Tibial nerve (tissue), 4 donors: ENCODE results near the gene TES.

Experiments
- EP300 ChIP-seq, 2 donors: sonication (generic); formaldehyde crosslinking; IDR thresholded peaks; one replicate each; pipeline ENCODE4 v1.6.1; 2017; ENCODE audit warnings: antibody characterized with exemption in 2 of 2, mild to moderate bottlenecking in 1 of 2
- POLR2A ChIP-seq, 2 donors: fragments of 450-650 bp; IDR thresholded peaks; one replicate each; pipeline ENCODE4 v1.6.1; 2017; ENCODE audit warnings: antibody characterized with exemption in 2 of 2, mild to moderate bottlenecking in 2 of 2, moderate library complexity in 2 of 2
- TF ChIP-seq, protein P1 (sequence below), 5 experiments: fragments of 200-600 bp in 3 of 5; fragments of 450-650 bp in 2 of 5; sonication (generic) in 3 of 5; IDR thresholded peaks; one replicate each; pipeline ENCODE4 v1.5.1; 2016 to 2019; ENCODE audit warnings: antibody characterized with exemption in 5 of 5, mild to moderate bottlenecking in 3 of 5, moderate library complexity in 2 of 5

DNA sequence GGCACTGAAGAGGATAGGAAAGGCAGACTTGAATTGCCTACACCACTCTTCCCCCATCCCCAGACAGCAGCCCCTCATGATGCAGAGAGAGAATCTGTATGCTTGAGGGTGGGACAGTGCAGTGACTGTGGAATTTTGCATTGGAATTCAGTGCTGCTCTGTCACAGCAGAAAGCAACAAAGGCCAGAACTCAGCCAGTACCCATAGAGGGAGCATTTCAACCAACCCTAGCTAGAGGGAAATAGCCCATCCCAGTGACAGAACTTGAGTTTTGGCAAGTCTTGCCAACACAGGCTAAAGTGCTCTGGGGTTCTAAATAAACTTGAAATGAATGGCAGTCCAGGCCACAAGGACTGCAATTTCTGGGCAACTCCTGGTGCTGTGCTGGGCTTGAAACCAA is 80.4 kb downstream of the TES start:
- TF ChIP-seq, protein P1, sequence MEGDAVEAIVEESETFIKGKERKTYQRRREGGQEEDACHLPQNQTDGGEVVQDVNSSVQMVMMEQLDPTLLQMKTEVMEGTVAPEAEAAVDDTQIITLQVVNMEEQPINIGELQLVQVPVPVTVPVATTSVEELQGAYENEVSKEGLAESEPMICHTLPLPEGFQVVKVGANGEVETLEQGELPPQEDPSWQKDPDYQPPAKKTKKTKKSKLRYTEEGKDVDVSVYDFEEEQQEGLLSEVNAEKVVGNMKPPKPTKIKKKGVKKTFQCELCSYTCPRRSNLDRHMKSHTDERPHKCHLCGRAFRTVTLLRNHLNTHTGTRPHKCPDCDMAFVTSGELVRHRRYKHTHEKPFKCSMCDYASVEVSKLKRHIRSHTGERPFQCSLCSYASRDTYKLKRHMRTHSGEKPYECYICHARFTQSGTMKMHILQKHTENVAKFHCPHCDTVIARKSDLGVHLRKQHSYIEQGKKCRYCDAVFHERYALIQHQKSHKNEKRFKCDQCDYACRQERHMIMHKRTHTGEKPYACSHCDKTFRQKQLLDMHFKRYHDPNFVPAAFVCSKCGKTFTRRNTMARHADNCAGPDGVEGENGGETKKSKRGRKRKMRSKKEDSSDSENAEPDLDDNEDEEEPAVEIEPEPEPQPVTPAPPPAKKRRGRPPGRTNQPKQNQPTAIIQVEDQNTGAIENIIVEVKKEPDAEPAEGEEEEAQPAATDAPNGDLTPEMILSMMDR (IDR thresholded peaks at IDR 0.05) = no peak
- TF ChIP-seq POLR2A (IDR thresholded peaks at IDR 0.05) = no peak
- TF ChIP-seq EP300 (IDR thresholded peaks at IDR 0.05) = no peak
